GM18861 (cell line): Measurements from ENCODE around the gene PLCD1.

ENCODE experiments used
- ATAC-seq: cut with Tn5 transposase; IDR thresholded peaks from one replicate; pipeline ENCODE4 v1.9.1; 2021; ENCODE audit not compliant: unreplicated experiment

The PLCD1 gene

DNA sequence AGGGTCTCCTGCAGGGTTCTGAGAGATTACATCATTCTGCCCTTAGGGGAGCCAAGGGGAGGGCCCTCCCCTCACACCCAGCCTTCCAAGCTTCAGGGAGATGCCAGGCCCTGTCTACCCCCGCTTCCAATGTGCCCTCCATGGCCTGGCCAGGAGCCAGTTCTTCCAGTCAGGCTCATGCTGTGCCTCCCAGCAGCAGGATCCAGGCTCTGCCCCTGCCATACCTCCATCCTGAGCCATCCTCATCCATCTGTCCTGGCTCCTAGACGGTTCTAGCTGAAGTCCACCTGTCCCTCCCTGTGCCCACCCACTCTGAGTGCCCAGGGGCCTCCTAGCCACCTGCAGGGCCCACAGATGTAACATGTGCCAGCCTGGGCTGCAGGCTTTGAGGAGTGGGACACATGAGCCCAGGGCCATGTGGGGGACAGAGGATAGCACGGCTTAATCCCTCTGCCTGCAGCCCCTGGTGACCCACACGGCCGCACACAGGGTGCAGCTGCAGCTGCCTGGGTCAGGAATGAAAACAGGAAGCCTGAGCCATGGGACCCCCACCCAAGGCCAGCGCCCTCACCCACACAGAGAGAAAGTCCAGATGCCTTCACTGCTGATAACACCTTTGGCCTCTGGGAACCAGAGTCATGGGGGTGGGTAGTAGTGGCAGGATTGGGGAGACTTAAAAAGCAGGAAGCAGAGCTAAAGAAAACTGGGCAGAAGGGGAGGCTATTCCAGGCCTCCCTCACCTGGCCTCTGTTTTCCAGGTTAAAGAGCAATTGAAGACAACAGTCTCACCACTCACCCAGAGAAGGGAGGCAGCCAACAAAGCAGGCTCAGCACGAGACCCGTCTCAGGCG, 11.8 kb downstream of the PLCD1 start:
- ATAC-seq, result no peak

DNA sequence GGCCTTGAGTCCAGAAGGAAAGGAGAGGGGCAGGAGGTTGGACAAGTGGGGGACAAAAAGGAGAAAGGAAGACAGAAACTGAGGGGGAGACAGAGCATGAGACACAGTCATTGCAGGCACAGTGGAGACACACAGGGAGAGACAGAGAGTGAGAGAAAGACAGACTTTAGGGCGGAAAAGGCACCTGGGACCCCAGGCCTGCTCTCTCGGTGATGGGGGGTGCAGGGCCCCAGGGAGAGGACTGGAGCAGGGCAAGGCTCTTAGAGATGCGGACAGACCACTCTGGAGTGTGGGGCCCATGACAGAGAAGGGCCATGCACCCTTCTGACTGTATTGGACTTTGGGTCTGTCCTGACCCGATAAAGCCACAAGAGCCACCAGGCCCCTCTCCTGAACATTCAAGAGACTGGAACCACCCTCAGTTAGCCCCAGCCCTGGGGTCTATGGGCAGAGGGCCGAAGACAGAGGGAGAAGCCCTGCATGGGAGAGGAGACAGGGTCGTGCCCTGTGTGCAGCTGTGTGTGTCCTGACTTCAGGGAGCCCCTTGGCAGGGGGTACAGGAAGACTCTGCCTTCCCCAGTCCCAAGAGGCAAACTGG, 12.5 kb downstream of the PLCD1 start:
- ATAC-seq, result no peak

DNA sequence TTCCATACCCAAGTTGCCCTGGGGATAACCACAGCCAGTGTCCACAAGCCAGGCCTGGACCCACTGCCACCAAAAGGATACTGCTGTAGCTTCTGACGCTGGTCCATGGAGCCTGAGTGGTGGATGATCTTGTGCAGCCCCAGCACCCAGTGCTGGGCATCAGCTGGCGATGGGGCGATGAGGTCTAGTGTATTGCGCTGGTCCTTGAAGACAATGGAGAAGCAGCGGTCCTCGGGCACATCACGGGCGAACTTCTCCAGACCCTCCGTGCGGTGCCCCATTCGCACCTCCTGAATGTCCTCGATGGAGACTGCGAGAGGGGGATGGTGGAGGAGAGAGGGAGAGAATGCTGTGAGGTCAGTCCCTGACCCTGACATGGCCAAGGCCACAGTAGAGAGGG, 13.0 kb downstream of the PLCD1 start:
- ATAC-seq, result no peak

DNA sequence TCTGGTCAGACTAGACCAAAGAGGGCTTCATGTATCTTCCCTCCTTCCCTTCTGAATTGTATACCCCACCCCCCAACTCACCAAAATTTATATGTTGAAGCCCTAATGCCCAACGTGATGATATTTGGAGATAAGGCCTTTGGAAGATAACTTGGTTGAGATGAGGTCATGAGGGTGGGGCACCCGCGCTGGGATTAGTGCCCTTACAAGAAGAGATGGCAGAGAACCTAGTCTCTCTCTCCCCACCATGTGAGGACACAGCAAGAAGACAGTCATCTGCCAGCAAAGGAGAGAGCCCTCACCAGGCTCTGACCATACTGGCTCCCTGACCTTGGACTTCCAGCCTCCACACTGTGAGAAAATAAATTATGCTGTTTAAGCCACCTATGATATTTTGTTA, 13.5 kb downstream of the PLCD1 start:
- ATAC-seq, result no peak

- ATAC-seq, result no peak
Measured at GRCh38 chr3:38015485-38015884, 14.0 kb downstream of the PLCD1 start.

- no peak for ATAC-seq
Measured at GRCh38 chr3:38011111-38011510, 18.3 kb downstream of the PLCD1 start.

DNA sequence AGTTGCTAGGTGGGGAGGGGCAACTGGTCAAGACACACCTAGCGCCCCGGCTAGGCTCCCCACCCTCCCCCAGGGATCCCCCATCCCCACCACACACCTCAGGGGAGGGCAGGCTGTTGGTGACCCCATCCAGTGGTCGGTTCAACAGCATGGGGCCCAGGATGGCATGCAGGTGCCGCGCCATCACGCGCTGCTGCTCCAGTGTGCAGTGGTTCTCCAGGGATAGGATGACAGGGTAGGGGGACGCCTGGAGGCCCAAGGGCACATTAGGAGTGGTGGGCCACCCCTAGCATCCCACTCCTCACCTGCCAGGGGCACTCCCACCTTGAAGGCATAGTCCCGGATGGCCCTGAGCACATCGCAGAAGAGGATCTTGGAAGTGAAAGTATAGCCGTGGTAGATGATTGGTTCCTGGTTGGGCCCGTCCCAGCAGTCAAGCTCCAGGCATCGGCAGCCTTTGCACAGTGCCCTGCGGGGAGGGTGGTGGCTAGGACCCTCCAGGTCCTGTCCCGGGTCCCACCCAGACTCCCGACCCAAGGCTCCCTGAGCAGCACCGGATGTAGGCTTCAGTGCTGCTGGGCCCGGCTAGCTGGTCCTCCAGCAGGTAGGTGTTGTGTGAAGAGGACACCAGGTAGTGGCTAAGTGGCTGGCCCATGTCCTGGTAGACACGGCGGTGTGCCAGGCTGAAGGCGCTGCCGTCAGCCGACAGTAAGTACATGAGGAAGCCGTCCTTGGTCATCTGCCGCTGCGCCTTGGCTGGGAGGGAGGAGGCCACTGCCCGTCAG, 19.4 kb downstream of the PLCD1 start:
- no peak for ATAC-seq

GRCh38 chr3:38008971-38009580, 20.4 kb downstream of the PLCD1 start:
- ATAC-seq, result no peak

- ATAC-seq, result no peak
Measured at GRCh38 chr3:38008191-38008701, 21.2 kb downstream of the PLCD1 start.

DNA sequence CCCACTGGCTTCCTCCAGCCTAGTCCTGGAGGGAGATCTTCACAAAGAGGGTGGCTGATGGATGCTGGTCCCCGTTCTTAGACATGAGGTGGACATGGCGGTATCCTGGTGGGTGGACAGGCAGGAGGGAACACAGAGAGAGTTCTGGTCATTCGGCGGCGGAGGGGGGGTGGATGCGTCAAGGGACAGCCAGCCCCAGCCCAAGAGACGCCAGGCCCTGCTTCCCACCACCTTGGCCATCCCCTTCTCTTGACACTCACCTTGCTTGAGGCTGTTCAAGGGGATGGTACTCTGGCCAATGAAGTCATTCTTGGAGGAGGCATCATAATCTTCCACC, 21.7 kb downstream of the PLCD1 start:
- no peak for ATAC-seq

DNA sequence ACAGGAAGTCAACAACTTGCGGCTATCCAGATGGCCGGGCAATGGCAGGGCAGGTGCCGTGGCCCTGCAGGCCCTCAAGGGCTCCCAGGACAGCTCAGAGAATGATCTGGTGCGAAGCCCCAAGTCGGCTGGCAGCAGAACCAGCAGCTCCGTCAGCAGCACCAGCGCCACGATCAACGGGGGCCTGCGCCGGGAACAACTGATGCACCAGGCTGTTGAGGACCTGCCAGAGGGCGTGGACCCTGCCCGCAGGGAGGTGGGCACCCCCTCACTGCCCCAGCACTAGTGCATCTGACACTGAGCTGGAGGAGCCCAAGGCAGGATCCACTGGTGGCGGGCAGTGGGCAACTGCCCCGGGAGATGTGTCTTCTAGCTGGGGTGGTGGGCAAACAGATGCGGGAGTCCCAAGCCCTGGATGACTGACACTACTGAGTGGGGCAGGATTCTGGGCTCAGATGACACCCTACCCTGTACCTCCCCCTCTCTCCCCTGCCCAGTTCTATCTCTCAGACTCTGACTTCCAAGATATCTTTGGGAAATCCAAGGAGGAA, 22.9 kb downstream of the PLCD1 start:
- ATAC-seq, result no peak

DNA sequence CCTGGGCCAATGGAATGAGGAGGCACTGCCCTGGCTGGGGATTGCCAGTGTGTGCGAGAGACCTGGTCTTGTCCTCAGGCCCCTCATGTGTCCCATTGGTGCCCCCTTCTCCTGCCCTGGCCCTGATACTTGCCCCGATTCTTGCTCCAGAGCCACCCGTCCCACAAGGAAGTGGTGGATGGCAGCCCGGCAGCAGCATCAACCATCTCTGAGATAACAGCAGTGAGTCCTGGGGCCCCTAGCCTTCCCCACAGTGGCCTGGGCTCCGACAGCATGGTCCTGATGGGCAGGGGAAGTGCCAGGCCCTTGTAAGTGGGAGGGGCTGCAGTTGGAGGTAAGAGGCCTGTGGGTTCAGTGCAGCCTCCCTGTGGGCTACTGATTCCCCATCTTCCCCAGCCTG, 23.4 kb downstream of the PLCD1 start:
- ATAC-seq, result no peak

- ATAC-seq, result no peak
Measured at GRCh38 chr3:38005076-38006020, 24.1 kb downstream of the PLCD1 start.

- ATAC-seq, result no peak
Measured at GRCh38 chr3:38004415-38005075, 24.9 kb downstream of the PLCD1 start.

DNA sequence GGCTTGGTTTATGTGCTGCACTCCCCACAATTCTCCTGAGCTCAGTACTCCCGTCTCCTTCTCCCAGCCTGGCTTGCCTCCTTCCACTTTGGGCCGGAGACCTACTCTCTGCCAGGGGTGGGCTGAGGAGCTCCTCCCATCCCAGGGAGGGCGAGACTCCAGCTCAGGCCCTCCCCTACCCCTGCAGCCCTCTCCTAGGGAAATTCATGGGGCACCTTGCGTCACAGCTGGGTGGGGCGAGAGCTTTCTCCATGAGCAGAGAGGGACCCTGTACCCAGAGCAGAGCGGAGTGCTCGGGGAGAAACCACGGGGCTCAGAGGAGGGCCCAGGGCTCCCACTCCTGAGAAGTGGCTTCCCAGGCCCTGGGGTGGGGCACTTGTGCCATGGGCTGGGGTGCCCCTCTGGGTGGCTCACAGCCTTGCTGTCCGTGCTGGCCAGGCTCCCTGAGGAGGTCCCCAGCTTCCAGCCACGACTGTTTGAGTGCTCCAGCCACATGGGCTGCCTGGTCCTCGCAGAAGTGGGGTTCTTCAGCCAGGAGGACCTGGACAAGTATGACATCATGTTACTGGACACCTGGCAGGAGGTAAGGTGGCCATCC, 25.5 kb downstream of the PLCD1 start:
- ATAC-seq, result no peak

DNA sequence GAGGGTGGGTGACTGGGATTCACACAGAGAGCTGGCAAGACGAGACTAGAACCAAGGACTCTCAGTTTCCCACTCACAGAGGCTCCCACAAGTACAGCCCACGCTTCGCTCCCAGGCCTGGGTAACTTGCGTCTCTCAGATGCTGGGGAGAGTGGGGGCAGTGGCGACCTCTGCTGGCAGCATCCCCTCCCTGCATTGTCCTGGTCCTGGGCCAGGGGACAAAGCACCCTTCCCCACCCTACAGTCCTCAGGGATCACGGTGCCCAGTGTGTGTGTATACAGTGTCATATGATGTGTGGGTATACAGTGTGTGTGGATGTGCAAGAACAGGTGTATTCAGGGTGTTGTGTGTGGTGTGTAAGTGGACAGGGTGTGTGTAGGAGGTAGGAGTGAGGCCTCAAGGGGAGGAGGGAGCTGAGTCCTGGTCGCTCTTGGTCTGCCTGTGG, 26.0 kb downstream of the PLCD1 start:
- ATAC-seq, result no peak

- ATAC-seq, result no peak
Measured at GRCh38 chr3:38002940-38003339, 26.5 kb downstream of the PLCD1 start.

GRCh38 chr3:38002291-38002876, 27.1 kb downstream of the PLCD1 start:
- no peak for ATAC-seq
